ENCODE measurements around the gene CEP112.

The CEP112 gene

DNA sequence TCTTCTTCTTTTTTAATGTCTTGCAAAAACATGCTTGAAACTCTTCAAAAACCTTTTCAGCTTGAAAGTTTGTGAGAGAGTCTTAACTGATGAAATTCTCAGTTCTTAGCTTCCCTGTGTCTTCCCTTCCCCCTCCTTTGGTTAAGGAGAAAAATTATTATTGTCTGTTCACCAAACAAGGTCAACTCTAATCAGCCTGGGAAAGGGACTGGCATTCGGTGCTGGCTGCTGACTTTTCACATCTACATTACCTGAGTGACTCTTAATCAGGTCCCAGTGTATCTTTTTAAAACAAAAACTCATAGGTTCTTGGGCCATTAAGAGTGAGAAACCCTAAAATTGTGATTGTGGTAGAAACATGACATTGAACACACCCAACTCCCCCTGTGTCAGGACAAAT lies 591.4 kb downstream of the CEP112 start:
- DNase-seq = no peak
- Histone ChIP-seq H3K27me3 (no peaks in the 10 kb centered on the region), H3K9me3 (no peaks in the 10 kb centered on the region), H3K36me3 (no peaks in the 10 kb centered on the region), H3K4me1 (no peaks in the 10 kb centered on the region), H3K4me3 (ENCODE audit: low read depth, low read length) (no peak overlapping the region)
- TF ChIP-seq, protein P1, sequence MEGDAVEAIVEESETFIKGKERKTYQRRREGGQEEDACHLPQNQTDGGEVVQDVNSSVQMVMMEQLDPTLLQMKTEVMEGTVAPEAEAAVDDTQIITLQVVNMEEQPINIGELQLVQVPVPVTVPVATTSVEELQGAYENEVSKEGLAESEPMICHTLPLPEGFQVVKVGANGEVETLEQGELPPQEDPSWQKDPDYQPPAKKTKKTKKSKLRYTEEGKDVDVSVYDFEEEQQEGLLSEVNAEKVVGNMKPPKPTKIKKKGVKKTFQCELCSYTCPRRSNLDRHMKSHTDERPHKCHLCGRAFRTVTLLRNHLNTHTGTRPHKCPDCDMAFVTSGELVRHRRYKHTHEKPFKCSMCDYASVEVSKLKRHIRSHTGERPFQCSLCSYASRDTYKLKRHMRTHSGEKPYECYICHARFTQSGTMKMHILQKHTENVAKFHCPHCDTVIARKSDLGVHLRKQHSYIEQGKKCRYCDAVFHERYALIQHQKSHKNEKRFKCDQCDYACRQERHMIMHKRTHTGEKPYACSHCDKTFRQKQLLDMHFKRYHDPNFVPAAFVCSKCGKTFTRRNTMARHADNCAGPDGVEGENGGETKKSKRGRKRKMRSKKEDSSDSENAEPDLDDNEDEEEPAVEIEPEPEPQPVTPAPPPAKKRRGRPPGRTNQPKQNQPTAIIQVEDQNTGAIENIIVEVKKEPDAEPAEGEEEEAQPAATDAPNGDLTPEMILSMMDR (IDR thresholded peaks at IDR 0.05; ENCODE audit: low read depth, low read length) = no peak

DNA sequence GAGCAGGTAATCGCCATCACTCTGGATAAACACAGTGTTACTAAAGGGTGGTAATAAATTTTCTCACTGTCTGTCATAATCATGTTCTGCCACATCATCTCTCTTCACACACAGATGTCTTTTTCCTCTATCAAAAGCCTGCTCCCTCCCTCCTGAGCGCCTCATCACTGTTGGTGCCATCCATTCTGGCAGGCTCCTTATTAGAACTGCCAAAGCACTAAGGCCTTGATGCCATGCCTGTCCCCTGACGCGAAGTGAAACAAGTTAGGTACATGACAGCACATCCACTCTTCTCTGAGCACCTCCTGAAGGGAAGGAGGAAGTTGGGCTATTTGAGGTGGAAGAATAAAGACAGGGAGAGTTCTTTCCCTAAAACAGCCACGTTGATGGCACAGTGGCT lies 592.3 kb downstream of the CEP112 start:
- Histone ChIP-seq H3K4me1 (no peaks in the 10 kb centered on the region), H3K36me3 (no peaks in the 10 kb centered on the region), H3K27me3 (no peaks in the 10 kb centered on the region), H3K9me3 (no peaks in the 10 kb centered on the region), H3K4me3 (ENCODE audit: low read depth, low read length) (no peak overlapping the region)
- TF ChIP-seq, protein P1 (IDR thresholded peaks at IDR 0.05; ENCODE audit: low read depth, low read length) = no peak
- no peak for DNase-seq

DNA sequence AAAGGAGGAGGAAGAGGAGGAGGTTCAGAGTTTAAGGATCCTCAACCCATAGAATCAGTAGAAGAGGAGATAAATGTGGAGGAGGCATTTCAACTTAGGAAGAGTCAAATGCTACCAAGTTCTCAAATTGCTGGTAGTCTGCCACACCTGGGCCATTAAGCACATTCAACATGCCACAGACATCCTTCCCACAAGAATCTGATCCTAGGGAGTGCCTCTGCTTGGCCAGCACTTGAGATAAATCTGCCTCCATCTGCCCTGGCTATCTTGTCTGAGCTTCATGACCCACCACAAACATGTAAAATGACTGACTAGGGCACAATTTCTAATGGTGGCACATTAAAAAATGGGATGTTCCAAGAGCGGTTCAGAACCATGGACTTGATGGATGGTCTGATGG lies 593.2 kb downstream of the CEP112 start:
- TF ChIP-seq, protein P1 (IDR thresholded peaks at IDR 0.05; ENCODE audit: low read depth, low read length) = no peak

DNA sequence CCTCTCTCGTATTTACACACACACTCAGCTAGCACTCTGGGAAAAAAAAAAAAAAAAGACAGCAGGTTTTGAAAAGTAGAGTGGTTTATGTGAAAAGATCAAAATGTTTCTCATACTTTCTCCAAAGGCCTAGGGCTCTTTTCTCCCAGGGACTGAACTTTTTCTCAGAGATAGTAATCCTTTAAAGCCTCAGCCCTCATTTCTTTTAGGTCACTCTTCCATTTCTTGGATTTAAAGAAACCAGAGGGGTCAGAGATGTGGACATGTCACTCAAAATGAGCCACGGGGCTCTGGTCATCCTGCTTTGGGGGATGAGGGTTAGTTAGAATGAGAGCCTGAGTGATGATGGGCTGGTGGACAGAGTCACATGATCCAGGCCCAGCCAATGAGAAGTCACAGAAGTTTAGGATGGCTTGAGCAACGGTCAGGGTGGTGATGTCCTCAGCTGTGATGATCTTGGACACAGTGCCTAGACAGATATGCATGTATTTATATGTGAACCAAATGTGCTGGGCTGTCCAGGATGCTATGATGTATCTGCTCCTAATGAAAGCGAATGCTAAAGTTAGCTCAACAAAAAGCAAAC lies 596.8 kb downstream of the CEP112 start:
- TF ChIP-seq, protein P1 (IDR thresholded peaks at IDR 0.05; ENCODE audit: low read depth, low read length) = no peak
- no peaks in the 10 kb centered on the region for H3K27me3 ChIP-seq
- no peaks in the 10 kb centered on the region for H3K9me3 ChIP-seq
- H3K4me1 ChIP-seq = no peaks in the 10 kb centered on the region
- DNase-seq = no peak
- no peak overlapping the region for H3K4me3 ChIP-seq (ENCODE audit: low read depth, low read length)
- H3K36me3 ChIP-seq = no peaks in the 10 kb centered on the region

More for the DNA sequence above, 593.2 kb downstream of the CEP112 start:
- H3K27me3 ChIP-seq = no peaks in the 10 kb centered on the region
- no peaks in the 10 kb centered on the region for H3K4me1 ChIP-seq
- no peaks in the 10 kb centered on the region for H3K36me3 ChIP-seq
- H3K4me3 ChIP-seq (ENCODE audit: low read depth, low read length) = no peak overlapping the region
- H3K9me3 ChIP-seq = no peaks in the 10 kb centered on the region
- DNase-seq = no peak

DNA sequence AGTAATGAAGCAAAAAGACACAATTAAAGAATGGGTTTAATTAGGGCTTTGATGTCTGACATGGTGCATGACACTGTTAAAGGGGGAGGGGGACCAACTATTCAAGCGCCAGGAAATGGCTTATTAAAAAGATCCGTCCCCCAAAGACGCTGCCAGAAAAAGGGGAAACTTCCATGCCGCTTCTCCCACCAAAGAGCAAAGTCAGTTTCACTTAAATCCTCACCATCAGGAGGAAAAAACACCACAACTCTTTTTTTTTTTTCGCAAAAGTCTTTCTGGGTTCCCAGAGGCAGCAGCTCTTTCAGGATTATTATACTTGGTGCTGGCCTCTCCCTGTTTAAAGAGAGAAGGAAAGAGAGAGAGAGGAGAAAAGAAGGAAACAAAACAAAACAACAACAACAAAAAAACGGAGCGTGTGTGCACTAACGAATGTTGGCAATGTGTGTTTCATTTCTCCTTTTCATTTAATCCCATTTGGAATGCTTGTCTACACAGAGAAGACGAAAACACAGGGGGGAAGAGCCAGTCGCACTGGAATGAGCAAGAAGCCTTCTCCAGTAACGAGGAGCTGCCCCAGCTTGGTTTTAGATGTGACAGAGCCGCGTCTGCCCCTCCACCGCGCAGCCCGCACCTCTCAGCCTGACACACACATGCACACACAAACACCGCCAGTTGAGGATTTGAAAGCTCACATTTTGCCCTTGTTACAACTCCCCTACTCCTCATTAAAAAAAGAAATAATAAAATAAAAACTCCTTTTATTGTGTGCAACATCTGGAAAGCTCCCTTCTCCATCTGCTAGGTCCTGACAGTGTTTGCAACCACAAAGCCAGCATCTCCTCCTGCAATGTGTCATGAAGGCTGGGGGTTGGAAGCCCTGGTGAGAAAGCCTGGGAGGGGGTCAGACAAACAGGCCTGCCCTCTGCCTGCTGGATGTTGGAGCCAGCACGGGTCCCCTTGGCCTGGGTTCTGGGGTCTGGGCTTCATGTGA lies 597.8 kb downstream of the CEP112 start:
- DNase-seq = no peak
- TF ChIP-seq, protein P1 (IDR thresholded peaks at IDR 0.05; ENCODE audit: low read depth, low read length) = no peak

More for the DNA sequence above, 597.8 kb downstream of the CEP112 start:
- no peaks in the 10 kb centered on the region for H3K27me3 ChIP-seq
- H3K36me3 ChIP-seq = no peaks in the 10 kb centered on the region
- H3K4me1 ChIP-seq = no peaks in the 10 kb centered on the region
- no peaks in the 10 kb centered on the region for H3K9me3 ChIP-seq
- H3K4me3 ChIP-seq (ENCODE audit: low read depth, low read length) = no peak overlapping the region

All from BE2C (cell line).